GM21381 (cell line): ENCODE measurements around the gene SGSM1.

Source experiments
- ATAC-seq: cut with Tn5 transposase; IDR thresholded peaks from one replicate; pipeline ENCODE4 v1.9.1; 2021; ENCODE audit warnings: mild to moderate bottlenecking, moderate library complexity; ENCODE audit not compliant: unreplicated experiment

SGSM1 gene

DNA sequence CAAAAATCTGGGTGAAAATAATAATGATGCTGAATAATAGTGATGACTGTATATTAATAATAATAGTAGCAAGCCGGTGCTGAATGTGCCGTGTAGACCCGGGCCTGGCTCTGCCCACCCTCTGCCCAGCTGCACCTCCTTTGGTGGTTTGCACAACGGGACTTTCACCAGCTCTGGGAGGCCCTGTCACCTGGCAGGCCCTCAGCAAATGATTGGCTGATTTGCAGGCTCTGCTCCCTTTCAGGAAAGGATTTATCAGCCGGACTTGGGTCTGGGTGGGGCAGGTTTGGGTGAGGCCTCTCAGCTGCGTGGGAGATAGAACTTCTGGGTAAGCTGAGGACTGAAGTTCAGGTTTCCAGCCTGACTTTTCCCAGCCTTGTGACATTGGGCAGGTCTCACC lies 167.9 kb downstream of the SGSM1 start:
- no peak for ATAC-seq

DNA sequence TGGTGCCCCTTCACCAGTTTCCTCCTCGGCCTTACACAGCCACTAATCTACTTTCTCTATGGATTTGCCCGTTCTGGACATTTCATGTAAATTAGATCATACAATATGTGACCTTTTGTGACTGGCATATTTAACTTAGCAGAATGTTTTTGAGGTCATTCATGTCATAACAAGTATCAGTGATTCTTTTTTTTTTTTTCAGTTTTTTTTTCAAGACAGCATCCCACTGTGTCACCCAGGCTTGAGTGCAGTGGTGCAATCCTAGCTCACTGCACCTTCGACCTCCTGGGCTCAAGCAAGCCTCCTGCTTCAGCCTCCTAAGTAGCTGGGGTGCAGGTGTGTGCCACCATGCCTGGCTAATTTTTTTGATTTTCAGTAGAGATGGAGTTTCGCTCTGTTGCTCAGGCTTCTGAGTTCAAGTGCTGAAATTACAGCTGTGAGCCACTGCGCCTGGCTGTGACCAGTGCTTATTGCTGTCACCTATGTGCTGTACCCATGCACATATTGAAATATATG lies 169.2 kb downstream of the SGSM1 start:
- ATAC-seq: no peak

GRCh38 chr22:24975813-24976341 lies 169.9 kb downstream of the SGSM1 start:
- ATAC-seq: no peak

GRCh38 chr22:24976442-24977218 lies 170.6 kb downstream of the SGSM1 start:
- ATAC-seq: no peak
